HEK293 (cell line): ENCODE data around the gene TCF7L2.
A peak's percentile ranks its signal among the peaks of the same experiment; 100 is the strongest.

Source experiments
- CTCF ChIA-PET: fragments of 350-600 bp; formaldehyde crosslinking; extraction: SDS; loops from one replicate; lab custom pipeline; 2021; ENCODE audit warnings: antibody characterized with exemption; lab: Yijun Ruan, JAX
- POLR2A ChIA-PET: fragments of 300-600 bp; formaldehyde crosslinking; extraction: SDS; loops from one replicate; lab custom pipeline; 2020; ENCODE audit warnings: antibody characterized with exemption, inconsistent platforms; lab: Yijun Ruan, JAX
- H3K27ac ChIP-seq: fragments of 200-500 bp; sonication (Bioruptor generic); 2 replicates; pipeline ENCODE4 v1.5.1; 2014; ENCODE audit warnings: low read depth, low read length, control low read depth, inconsistent platforms; ENCODE audit errors: extremely low read depth
- H3K36me3 ChIP-seq, 2 experiments: fragments of 200-500 bp in 1 of 2; sonication (Bioruptor generic) in 1 of 2; 1 replicate in 1 of 2; 2 replicates in 1 of 2; pipeline ENCODE4 v1.5.1; 2014 to 2017; ENCODE audit warnings: inconsistent platforms in 2 of 2, low read length in 2 of 2; ENCODE audit not compliant: control insufficient read depth in 2 of 2, insufficient read depth in 1 of 2
- H3K4me1 ChIP-seq: fragments of 200-500 bp; sonication (Bioruptor generic); 2 replicates; pipeline ENCODE4 v1.5.1; 2014; ENCODE audit warnings: mild to moderate bottlenecking, low read length, inconsistent platforms; ENCODE audit not compliant: control insufficient read depth, insufficient read depth
- H3K4me3 ChIP-seq: 2 replicates; pipeline ENCODE4 v1.5.1; 2011; ENCODE audit warnings: low read depth, mild to moderate bottlenecking, control low read depth, low read length, moderate library complexity
- H3K9me3 ChIP-seq: fragments of 200-500 bp; sonication (Bioruptor generic); 2 replicates; pipeline ENCODE4 v1.5.1; 2014; ENCODE audit warnings: low read depth, low read length, inconsistent platforms; ENCODE audit not compliant: control insufficient read depth, insufficient read depth
- AEBP2 ChIP-seq: fragments of 450-650 bp; formaldehyde crosslinking; IDR thresholded peaks from 2 replicates; pipeline ENCODE4 v1.5.1; 2016; ENCODE audit warnings: missing biosample characterization, missing genetic modification characterization, borderline replicate concordance
- GFI1B ChIP-seq: fragments of 450-650 bp; formaldehyde crosslinking; IDR thresholded peaks from 2 replicates; pipeline ENCODE4 v1.5.1; 2016; ENCODE audit warnings: missing biosample characterization, missing genetic modification characterization
- IKZF3 ChIP-seq: fragments of 450-650 bp; IDR thresholded peaks from 2 replicates; pipeline ENCODE4 v1.5.0; 2018; ENCODE audit warnings: missing biosample characterization, mild to moderate bottlenecking, missing genetic modification characterization, moderate library complexity
- INSM2 ChIP-seq: fragments of 450-650 bp; formaldehyde crosslinking; IDR thresholded peaks from 2 replicates; pipeline ENCODE4 v1.5.1; 2016; ENCODE audit warnings: missing biosample characterization, missing genetic modification characterization
- KLF7 ChIP-seq: fragments of 450-650 bp; formaldehyde crosslinking; IDR thresholded peaks from 2 replicates; pipeline ENCODE4 v1.5.1; 2016; ENCODE audit warnings: missing biosample characterization, missing genetic modification characterization, borderline replicate concordance
- PRDM1 ChIP-seq: fragments of 450-650 bp; formaldehyde crosslinking; IDR thresholded peaks from 2 replicates; pipeline ENCODE4; 2016; ENCODE audit warnings: missing biosample characterization, missing genetic modification characterization
- SALL2 ChIP-seq: fragments of 450-650 bp; formaldehyde crosslinking; IDR thresholded peaks from 2 replicates; pipeline ENCODE4 v1.5.0; 2017; ENCODE audit warnings: missing biosample characterization, mild to moderate bottlenecking, missing genetic modification characterization, borderline replicate concordance
- TSHZ1 ChIP-seq: fragments of 450-650 bp; formaldehyde crosslinking; IDR thresholded peaks from 2 replicates; pipeline ENCODE4 v1.5.1; 2016; ENCODE audit warnings: missing biosample characterization, missing genetic modification characterization, borderline replicate concordance
- YY1 ChIP-seq: fragments of 450-650 bp; formaldehyde crosslinking; IDR thresholded peaks from 2 replicates; pipeline ENCODE4 v1.5.1; 2018; ENCODE audit warnings: missing biosample characterization, missing genetic modification characterization
- ZBTB10 ChIP-seq: fragments of 450-650 bp; formaldehyde crosslinking; IDR thresholded peaks from 2 replicates; pipeline ENCODE4 v1.5.1; 2016; ENCODE audit warnings: missing biosample characterization, missing genetic modification characterization
- ZFHX2 ChIP-seq: fragments of 450-650 bp; formaldehyde crosslinking; conservative IDR thresholded peaks from 2 replicates; pipeline ENCODE4 v1.5.1; 2016; ENCODE audit warnings: missing biosample characterization, missing genetic modification characterization
- ZFP41 ChIP-seq: fragments of 450-650 bp; formaldehyde crosslinking; IDR thresholded peaks from 2 replicates; pipeline ENCODE4 v1.5.1; 2016; ENCODE audit warnings: missing biosample characterization, missing genetic modification characterization, borderline replicate concordance
- ZNF132 ChIP-seq: fragments of 450-650 bp; formaldehyde crosslinking; IDR thresholded peaks from 2 replicates; pipeline ENCODE4 v1.5.1; 2017; ENCODE audit warnings: missing biosample characterization, missing genetic modification characterization, borderline replicate concordance
- ZNF311 ChIP-seq: fragments of 450-650 bp; formaldehyde crosslinking; IDR thresholded peaks from 2 replicates; pipeline ENCODE4 v1.5.1; 2017; ENCODE audit warnings: missing biosample characterization, missing genetic modification characterization, borderline replicate concordance
- ZNF416 ChIP-seq: fragments of 450-650 bp; formaldehyde crosslinking; IDR thresholded peaks from 2 replicates; pipeline ENCODE4 v1.5.1; 2016; ENCODE audit warnings: missing biosample characterization, missing genetic modification characterization
- ZNF423 ChIP-seq: fragments of 450-650 bp; formaldehyde crosslinking; IDR thresholded peaks from 2 replicates; pipeline ENCODE4 v1.5.1; 2016; ENCODE audit warnings: missing biosample characterization, missing genetic modification characterization
- ZNF426 ChIP-seq: fragments of 450-650 bp; formaldehyde crosslinking; IDR thresholded peaks from 2 replicates; pipeline ENCODE4 v1.5.1; 2017; ENCODE audit warnings: missing biosample characterization, missing genetic modification characterization, mild to moderate bottlenecking, inconsistent platforms, moderate library complexity
- ZNF548 ChIP-seq: fragments of 450-650 bp; formaldehyde crosslinking; IDR thresholded peaks from 2 replicates; pipeline ENCODE4 v1.5.1; 2016; ENCODE audit warnings: missing biosample characterization, missing genetic modification characterization
- ZNF561 ChIP-seq: fragments of 450-650 bp; IDR thresholded peaks from 2 replicates; pipeline ENCODE4 v1.5.1; 2018; ENCODE audit warnings: missing biosample characterization, missing genetic modification characterization, borderline replicate concordance
- ZNF658 ChIP-seq: fragments of 450-650 bp; formaldehyde crosslinking; IDR thresholded peaks from 2 replicates; pipeline ENCODE4; 2016; ENCODE audit warnings: missing biosample characterization, missing genetic modification characterization
- ZNF660 ChIP-seq: fragments of 450-650 bp; IDR thresholded peaks from 2 replicates; pipeline ENCODE4 v1.5.1; 2018; ENCODE audit warnings: missing biosample characterization, mild to moderate bottlenecking, missing genetic modification characterization
- ZNF692 ChIP-seq: fragments of 450-650 bp; formaldehyde crosslinking; IDR thresholded peaks from 2 replicates; pipeline ENCODE4 v1.5.1; 2016; ENCODE audit warnings: missing biosample characterization, missing genetic modification characterization
- ZNF777 ChIP-seq: fragments of 450-650 bp; formaldehyde crosslinking; IDR thresholded peaks from 2 replicates; pipeline ENCODE4 v1.5.1; 2017; ENCODE audit warnings: missing biosample characterization, missing genetic modification characterization, borderline replicate concordance
- ZNF843 ChIP-seq: fragments of 450-650 bp; formaldehyde crosslinking; IDR thresholded peaks from 2 replicates; pipeline ENCODE4 v1.5.1; 2016; ENCODE audit warnings: missing biosample characterization, missing genetic modification characterization
- TF ChIP-seq, protein P1 (sequence below): fragments of 450-650 bp; IDR thresholded peaks from 2 replicates; pipeline ENCODE4 v1.5.1; 2018; ENCODE audit warnings: missing biosample characterization, mild to moderate bottlenecking, missing genetic modification characterization

The TCF7L2 gene

GRCh38 chr10:112949875-112950507 lies at the start of gene TCF7L2:
TSS of gene TCF7L2 (plus strand) at chr10:112950247. CDS start at chr10:112950757, 510 bp downstream.
- POLR2A ChIA-PET: interaction anchor here (0.7 to 2.2 kb wide), 7 partner anchors 10 to 447 kb away, joined by 3 to 11 read pairs (median 5); no protein-coding TSS in a partner anchor
- peak within 1 kb of the TSS; percentile 73 for H3K4me3 ChIP-seq
- no peaks in the 10 kb centered on the region for H3K36me3 ChIP-seq
- peaks cover 20% of the 10 kb centered on the region for H3K4me1 ChIP-seq
- peak within 1 kb of the TSS; percentile 100 for H3K27ac ChIP-seq
- no peaks in the 10 kb centered on the region for H3K9me3 ChIP-seq
- CTCF ChIA-PET: interaction anchor here (0.6 kb wide), 1 partner anchor 384 kb away, joined by 3 read pairs; no protein-coding TSS in a partner anchor
- TF ChIP-seq ZNF426 (tag by site-specific recombination) (no peak), GFI1B (0 out of 2 replicates have a peak, but pooled peaks have one; percentile 9), ZNF416 (tag by site-specific recombination) (no peak), ZFP41 (tag by site-specific recombination) (no peak), ZNF777 (tag by site-specific recombination) (no peak), ZFHX2 (peak; percentile 88), YY1 (tag by site-specific recombination) (no peak), KLF7 (tag by site-specific recombination) (peak; percentile 70; the same call in 1 of the 2 replicates), ZNF132 (no peak), ZNF658 (tag by site-specific recombination) (no peak), PRDM1 (tag by site-specific recombination) (no peak), ZNF311 (tag by site-specific recombination) (no peak), ZBTB10 (tag by site-specific recombination) (peak; percentile 58; the same call in 1 of the 2 replicates), ZNF561 (tag by site-specific recombination) (no peak), INSM2 (tag by site-specific recombination) (no peak), TSHZ1 (tag by site-specific recombination) (peak; percentile 94), ZNF843 (tag by site-specific recombination) (no peak), IKZF3 (tag by site-specific recombination) (peak; percentile 99), ZNF692 (tag by site-specific recombination) (no peak), ZNF423 (tag by site-specific recombination) (peak; percentile 48; the same call in 1 of the 2 replicates), ZNF548 (tag by site-specific recombination) (no peak), AEBP2 (no peak), SALL2 (tag by site-specific recombination) (no peak), ZNF660 (no peak; the same call in 1 of the 2 replicates)
- TF ChIP-seq, protein P1, sequence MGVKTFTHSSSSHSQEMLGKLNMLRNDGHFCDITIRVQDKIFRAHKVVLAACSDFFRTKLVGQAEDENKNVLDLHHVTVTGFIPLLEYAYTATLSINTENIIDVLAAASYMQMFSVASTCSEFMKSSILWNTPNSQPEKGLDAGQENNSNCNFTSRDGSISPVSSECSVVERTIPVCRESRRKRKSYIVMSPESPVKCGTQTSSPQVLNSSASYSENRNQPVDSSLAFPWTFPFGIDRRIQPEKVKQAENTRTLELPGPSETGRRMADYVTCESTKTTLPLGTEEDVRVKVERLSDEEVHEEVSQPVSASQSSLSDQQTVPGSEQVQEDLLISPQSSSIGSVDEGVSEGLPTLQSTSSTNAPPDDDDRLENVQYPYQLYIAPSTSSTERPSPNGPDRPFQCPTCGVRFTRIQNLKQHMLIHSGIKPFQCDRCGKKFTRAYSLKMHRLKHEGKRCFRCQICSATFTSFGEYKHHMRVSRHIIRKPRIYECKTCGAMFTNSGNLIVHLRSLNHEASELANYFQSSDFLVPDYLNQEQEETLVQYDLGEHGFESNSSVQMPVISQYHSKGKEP (tag by site-specific recombination): no peak
